ENCODE measurements around the gene TOMM6. TPM values are rescaled to one million over a fixed set of nuclear protein-coding genes. Genes with fewer than 3 reads are reported as not detected.

TOMM6 gene
- total and polyA plus RNA-seq, 4 donors, result 48.2 to 123 (median 86.1) TPM

DNA sequence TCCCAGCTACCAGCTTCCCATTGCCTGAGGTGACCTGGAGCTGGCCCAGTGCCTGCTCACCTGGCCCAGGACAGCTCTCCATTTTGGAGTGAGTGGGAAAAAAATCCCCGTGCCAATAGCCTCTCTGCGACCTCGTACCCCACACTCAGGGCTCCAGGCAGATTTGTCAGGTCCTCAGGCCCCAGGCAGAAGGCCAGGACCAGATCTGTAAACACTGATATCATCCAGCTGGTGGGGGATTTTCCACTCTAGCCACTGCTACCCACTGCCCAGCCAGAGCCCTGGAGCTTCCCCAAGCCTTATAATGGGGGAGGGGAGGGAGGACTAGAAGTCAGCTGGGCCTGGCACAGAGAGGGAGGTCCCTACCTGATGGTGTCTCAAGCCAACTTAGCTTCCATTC lies 39.0 kb upstream of the TOMM6 start:
- no peak overlapping the region for H3K9ac ChIP-seq (ENCODE audit: low read depth in 1 of 2, low read length in 2 of 2)
- 64% methylated on average over 3 of the region's 3 CpGs for WGBS
- H3K27me3 ChIP-seq (ENCODE audit: control insufficient read depth in 4 of 4, insufficient read depth in 4 of 4, low read length in 3 of 4), result no peaks in the 10 kb centered on the region
- H3K4me3 ChIP-seq (ENCODE audit: low read depth in 1 of 3, low read length in 3 of 3), result no peak overlapping the region
- H3K4me1 ChIP-seq (ENCODE audit: control insufficient read depth in 4 of 4, insufficient read depth in 4 of 4, low read length in 3 of 4), result no peaks in the 10 kb centered on the region
- DNase-seq (ENCODE audit: low spot score), result no peak
- no peak overlapping the region for H3K27ac ChIP-seq (ENCODE audit: low read depth in 1 of 2, low read length in 2 of 2)
- H3K9me3 ChIP-seq (ENCODE audit: control insufficient read depth in 4 of 4, low read length in 3 of 4), result no peaks in the 10 kb centered on the region
- TF ChIP-seq JUND (IDR thresholded peaks at IDR 0.05) (no peak), NR2F2 (IDR thresholded peaks at IDR 0.05) (no peak), GABPA (IDR thresholded peaks at IDR 0.05 in 1 of 2, conservative IDR thresholded peaks at IDR 0.05 in 1 of 2) (no peak), YY1 (IDR thresholded peaks at IDR 0.05) (no peak), RXRA (IDR thresholded peaks at IDR 0.05) (no peak), RAD21 (IDR thresholded peaks at IDR 0.05) (no peak), EGR1 (IDR thresholded peaks at IDR 0.05; ENCODE audit: low read depth in 2 of 2) (no peak), SP1 (IDR thresholded peaks at IDR 0.05) (no peak), TAF1 (conservative IDR thresholded peaks at IDR 0.05) (no peak), FOXA2 (IDR thresholded peaks at IDR 0.05) (no peak)
- TF ChIP-seq, protein P1, sequence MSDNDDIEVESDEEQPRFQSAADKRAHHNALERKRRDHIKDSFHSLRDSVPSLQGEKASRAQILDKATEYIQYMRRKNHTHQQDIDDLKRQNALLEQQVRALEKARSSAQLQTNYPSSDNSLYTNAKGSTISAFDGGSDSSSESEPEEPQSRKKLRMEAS (IDR thresholded peaks at IDR 0.05), result no peak
- TF ChIP-seq, protein P2, sequence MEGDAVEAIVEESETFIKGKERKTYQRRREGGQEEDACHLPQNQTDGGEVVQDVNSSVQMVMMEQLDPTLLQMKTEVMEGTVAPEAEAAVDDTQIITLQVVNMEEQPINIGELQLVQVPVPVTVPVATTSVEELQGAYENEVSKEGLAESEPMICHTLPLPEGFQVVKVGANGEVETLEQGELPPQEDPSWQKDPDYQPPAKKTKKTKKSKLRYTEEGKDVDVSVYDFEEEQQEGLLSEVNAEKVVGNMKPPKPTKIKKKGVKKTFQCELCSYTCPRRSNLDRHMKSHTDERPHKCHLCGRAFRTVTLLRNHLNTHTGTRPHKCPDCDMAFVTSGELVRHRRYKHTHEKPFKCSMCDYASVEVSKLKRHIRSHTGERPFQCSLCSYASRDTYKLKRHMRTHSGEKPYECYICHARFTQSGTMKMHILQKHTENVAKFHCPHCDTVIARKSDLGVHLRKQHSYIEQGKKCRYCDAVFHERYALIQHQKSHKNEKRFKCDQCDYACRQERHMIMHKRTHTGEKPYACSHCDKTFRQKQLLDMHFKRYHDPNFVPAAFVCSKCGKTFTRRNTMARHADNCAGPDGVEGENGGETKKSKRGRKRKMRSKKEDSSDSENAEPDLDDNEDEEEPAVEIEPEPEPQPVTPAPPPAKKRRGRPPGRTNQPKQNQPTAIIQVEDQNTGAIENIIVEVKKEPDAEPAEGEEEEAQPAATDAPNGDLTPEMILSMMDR (IDR thresholded peaks at IDR 0.05; ENCODE audit: low read depth, low read length, missing input control), result no peak
- TF ChIP-seq, protein P3, sequence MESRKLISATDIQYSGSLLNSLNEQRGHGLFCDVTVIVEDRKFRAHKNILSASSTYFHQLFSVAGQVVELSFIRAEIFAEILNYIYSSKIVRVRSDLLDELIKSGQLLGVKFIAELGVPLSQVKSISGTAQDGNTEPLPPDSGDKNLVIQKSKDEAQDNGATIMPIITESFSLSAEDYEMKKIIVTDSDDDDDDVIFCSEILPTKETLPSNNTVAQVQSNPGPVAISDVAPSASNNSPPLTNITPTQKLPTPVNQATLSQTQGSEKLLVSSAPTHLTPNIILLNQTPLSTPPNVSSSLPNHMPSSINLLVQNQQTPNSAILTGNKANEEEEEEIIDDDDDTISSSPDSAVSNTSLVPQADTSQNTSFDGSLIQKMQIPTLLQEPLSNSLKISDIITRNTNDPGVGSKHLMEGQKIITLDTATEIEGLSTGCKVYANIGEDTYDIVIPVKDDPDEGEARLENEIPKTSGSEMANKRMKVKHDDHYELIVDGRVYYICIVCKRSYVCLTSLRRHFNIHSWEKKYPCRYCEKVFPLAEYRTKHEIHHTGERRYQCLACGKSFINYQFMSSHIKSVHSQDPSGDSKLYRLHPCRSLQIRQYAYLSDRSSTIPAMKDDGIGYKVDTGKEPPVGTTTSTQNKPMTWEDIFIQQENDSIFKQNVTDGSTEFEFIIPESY (IDR thresholded peaks at IDR 0.05), result no peak
- TF ChIP-seq, protein P4, sequence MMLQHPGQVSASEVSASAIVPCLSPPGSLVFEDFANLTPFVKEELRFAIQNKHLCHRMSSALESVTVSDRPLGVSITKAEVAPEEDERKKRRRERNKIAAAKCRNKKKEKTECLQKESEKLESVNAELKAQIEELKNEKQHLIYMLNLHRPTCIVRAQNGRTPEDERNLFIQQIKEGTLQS (IDR thresholded peaks at IDR 0.05), result no peak
- H3K36me3 ChIP-seq (ENCODE audit: control insufficient read depth in 4 of 4, insufficient read depth in 3 of 4, low read depth in 1 of 4, low read length in 3 of 4), result no peaks in the 10 kb centered on the region

DNA sequence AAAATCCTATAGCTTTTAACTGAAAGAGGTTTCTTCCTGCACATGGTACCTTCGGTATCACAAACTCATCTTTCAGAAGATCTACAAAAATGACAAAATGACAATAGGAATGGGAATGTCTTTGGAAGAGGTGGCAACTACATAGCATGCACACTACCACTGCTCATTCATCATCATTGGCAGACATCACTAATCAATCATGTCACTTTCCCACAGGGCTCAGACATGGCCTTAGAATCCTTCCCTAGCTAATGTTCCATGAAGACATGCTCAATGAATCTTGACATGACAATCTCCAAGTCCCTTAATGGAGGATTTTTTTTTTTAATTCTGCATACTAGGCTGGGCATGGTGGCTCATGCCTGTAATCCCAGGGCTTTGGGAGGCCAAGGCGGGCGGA lies 37.1 kb upstream of the TOMM6 start:
- Histone ChIP-seq H3K4me1 (ENCODE audit: control insufficient read depth in 4 of 4, insufficient read depth in 4 of 4, low read length in 3 of 4) (no peaks in the 10 kb centered on the region), H3K9me3 (ENCODE audit: control insufficient read depth in 4 of 4, low read length in 3 of 4) (no peaks in the 10 kb centered on the region), H3K27me3 (ENCODE audit: control insufficient read depth in 4 of 4, insufficient read depth in 4 of 4, low read length in 3 of 4) (no peaks in the 10 kb centered on the region), H3K4me3 (ENCODE audit: low read depth in 1 of 3, low read length in 3 of 3) (no peak overlapping the region), H3K27ac (ENCODE audit: low read depth in 1 of 2, low read length in 2 of 2) (no peak overlapping the region), H3K9ac (ENCODE audit: low read depth in 1 of 2, low read length in 2 of 2) (no peak overlapping the region), H3K36me3 (ENCODE audit: control insufficient read depth in 4 of 4, insufficient read depth in 3 of 4, low read depth in 1 of 4, low read length in 3 of 4) (no peaks in the 10 kb centered on the region)
- 96% methylated on average over 3 of the region's 3 CpGs for WGBS
- DNase-seq (ENCODE audit: low spot score), result no peak
- TF ChIP-seq JUND (IDR thresholded peaks at IDR 0.05), result no peak

DNA sequence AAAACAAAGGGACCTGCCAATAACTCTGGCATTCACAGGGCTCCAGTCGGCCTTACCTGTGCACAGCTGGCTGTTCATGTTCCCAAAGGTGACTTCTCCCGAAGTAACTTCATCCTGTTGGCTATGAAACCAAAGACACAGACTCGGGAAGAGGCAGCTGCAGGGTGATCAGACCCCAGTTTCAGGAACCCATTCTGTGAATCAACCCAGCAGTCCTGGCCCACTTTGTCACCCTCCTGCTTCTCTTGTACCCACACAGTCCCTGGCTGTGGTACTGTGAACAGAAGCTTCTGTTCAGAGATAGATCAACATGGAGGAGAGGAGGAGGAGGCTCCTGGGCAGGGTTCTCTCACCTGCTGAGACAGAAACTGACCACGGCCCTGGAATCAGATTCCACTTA lies 31.6 kb upstream of the TOMM6 start:
- no peaks in the 10 kb centered on the region for H3K9me3 ChIP-seq (ENCODE audit: control insufficient read depth in 4 of 4, low read length in 3 of 4)
- no peaks in the 10 kb centered on the region for H3K27me3 ChIP-seq (ENCODE audit: control insufficient read depth in 4 of 4, insufficient read depth in 4 of 4, low read length in 3 of 4)
- no peak for DNase-seq (ENCODE audit: low spot score)
- H3K4me1 ChIP-seq (ENCODE audit: control insufficient read depth in 4 of 4, insufficient read depth in 4 of 4, low read length in 3 of 4), result no peaks in the 10 kb centered on the region
- H3K9ac ChIP-seq (ENCODE audit: low read depth in 1 of 2, low read length in 2 of 2), result no peak overlapping the region
- H3K4me3 ChIP-seq (ENCODE audit: low read depth in 1 of 3, low read length in 3 of 3), result no peak overlapping the region
- no peak overlapping the region for H3K27ac ChIP-seq (ENCODE audit: low read depth in 1 of 2, low read length in 2 of 2)
- WGBS, result 78% methylated on average over 4 of the region's 4 CpGs
- no peaks in the 10 kb centered on the region for H3K36me3 ChIP-seq (ENCODE audit: control insufficient read depth in 4 of 4, insufficient read depth in 3 of 4, low read depth in 1 of 4, low read length in 3 of 4)
- TF ChIP-seq, protein P2 (IDR thresholded peaks at IDR 0.05; ENCODE audit: low read depth, low read length, missing input control), result no peak
- TF ChIP-seq YY1 (IDR thresholded peaks at IDR 0.05), result no peak
- TF ChIP-seq, protein P1 (IDR thresholded peaks at IDR 0.05), result no peak
- no peak for TF ChIP-seq HNF4A (conservative IDR thresholded peaks at IDR 0.05)
